Measurements from ENCODE around the gene MAPK1. TPM values are rescaled to one million over a fixed set of nuclear protein-coding genes. Genes with fewer than 3 reads are reported as not detected.

MAPK1 gene
- total and polyA plus RNA-seq, 11 donors = 8.0 to 140 (median 105) TPM

GRCh38 chr22:21714059-21714770 is 153.2 kb downstream of the MAPK1 start:
- no peaks in the 10 kb centered on the region for H3K9me3 ChIP-seq
- ATAC-seq = peak in 2 of 4 donors; percentile 8 to 20
- intact Hi-C loops (cut with DNase I) = loop anchor here in 4 of 10 donors (5.0 to 10.0 kb wide), 3 partner anchors 81 to 238 kb away; partner anchors contain the start of gene PPM1F (in 3 of the 4)
- 71 to 83% (median 72%) methylated on average over 29 to 32 of the region's 32 CpGs for WGBS, 4 donors
- peaks cover 0 to 7% (median 0%) of the 10 kb centered on the region in 9 donors for H3K36me3 ChIP-seq
- H3K27ac ChIP-seq = no peak overlapping the region
- TF ChIP-seq POLR2A (IDR thresholded peaks at IDR 0.05) = no peak
- no peak for TF ChIP-seq CTCF (IDR thresholded peaks at IDR 0.05)
- no peaks in the 10 kb centered on the region for H3K27me3 ChIP-seq
- H3K4me1 ChIP-seq = peaks cover 0 to 19% (median 10%) of the 10 kb centered on the region in 12 donors
- H3K4me3 ChIP-seq = no peak overlapping the region
- no peak for DNase-seq

GRCh38 chr22:21713428-21714058 is 153.9 kb downstream of the MAPK1 start:
- peak overlapping the region in 2 of 12 donors; percentile 0 to 49 for H3K27ac ChIP-seq
- peak overlapping the region in 4 of 12 donors; percentile 5 to 35 (median 20) for H3K4me3 ChIP-seq
- H3K27me3 ChIP-seq = no peaks in the 10 kb centered on the region
- intact Hi-C loops (cut with DNase I) = loop anchor here in 9 of 10 donors (1.0 to 10.0 kb wide), 7 partner anchors 81 to 240 kb away; partner anchors contain the start of gene PPM1F (in 6 of the 9)
- peaks cover 0 to 7% (median 0%) of the 10 kb centered on the region in 9 donors for H3K36me3 ChIP-seq
- 57 to 68% (median 61%) methylated on average over 9 of the region's 9 CpGs for WGBS, 4 donors
- TF ChIP-seq CTCF (IDR thresholded peaks at IDR 0.05) (peak in 1 of 12 donors; percentile 6), POLR2A (IDR thresholded peaks at IDR 0.05) (no peak)
- no peak for DNase-seq
- peaks cover 0 to 19% (median 10%) of the 10 kb centered on the region in 12 donors for H3K4me1 ChIP-seq
- H3K9me3 ChIP-seq = no peaks in the 10 kb centered on the region
- peak in 3 of 4 donors; percentile 4 to 25 (median 22) for ATAC-seq

GRCh38 chr22:21712751-21713427 is 154.6 kb downstream of the MAPK1 start:
- Histone ChIP-seq H3K9me3 (no peaks in the 10 kb centered on the region), H3K27me3 (no peaks in the 10 kb centered on the region), H3K36me3 (peaks cover 0 to 7% (median 0%) of the 10 kb centered on the region in 9 donors), H3K27ac (peak overlapping the region in 2 of 12 donors; percentile 0 to 49), H3K4me3 (peak overlapping the region in 6 of 12 donors; percentile 5 to 37 (median 20)), H3K4me1 (peaks cover 0 to 24% (median 12%) of the 10 kb centered on the region in 12 donors)
- TF ChIP-seq CTCF (IDR thresholded peaks at IDR 0.05) (peak; percentile 70 to 85 (median 77)), POLR2A (IDR thresholded peaks at IDR 0.05) (no peak)
- 7 to 16% (median 11%) methylated on average over 14 of the region's 14 CpGs for WGBS, 4 donors
- ATAC-seq (peak; percentile 84 to 94 (median 92)), DNase-seq (peak in 4 of 5 donors; percentile 66 to 71 (median 69))
- intact Hi-C loops (cut with DNase I) = loop anchor here in 9 of 10 donors (1.0 to 10.0 kb wide), 7 partner anchors 82 to 240 kb away; partner anchors contain the start of gene PPM1F (in 6 of the 9)

All from heart left ventricle (tissue), 16 donors.